ENCODE data around the gene ARHGAP4. TPM values are rescaled to one million over a fixed set of nuclear protein-coding genes. Genes with fewer than 3 reads are reported as not detected.

The ARHGAP4 gene
- total RNA-seq, 4 donors from 2014 or later = 23.6 to 211 (median 57.6) TPM

DNA sequence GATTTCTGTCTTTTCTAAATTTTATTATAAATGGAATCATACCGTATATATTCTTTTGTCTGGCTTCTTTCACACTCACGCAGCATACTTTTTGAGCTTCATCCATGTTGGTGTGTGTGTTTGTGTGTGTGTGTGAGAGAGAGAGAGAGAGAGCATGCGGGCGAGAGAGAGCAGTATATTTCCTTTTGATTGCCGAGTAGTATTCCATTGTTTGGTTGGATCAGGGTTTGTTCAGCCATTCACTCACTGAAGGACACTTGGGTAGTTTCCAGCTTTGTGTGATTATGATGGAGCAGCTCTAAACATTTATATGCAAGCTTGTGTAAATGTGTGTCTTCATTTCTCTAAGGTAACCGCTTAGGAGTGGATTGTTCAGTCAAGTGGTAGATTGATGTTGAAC, 36.9 kb downstream of the ARHGAP4 start:
- H3K27me3 ChIP-seq = no peaks in the 10 kb centered on the region

DNA sequence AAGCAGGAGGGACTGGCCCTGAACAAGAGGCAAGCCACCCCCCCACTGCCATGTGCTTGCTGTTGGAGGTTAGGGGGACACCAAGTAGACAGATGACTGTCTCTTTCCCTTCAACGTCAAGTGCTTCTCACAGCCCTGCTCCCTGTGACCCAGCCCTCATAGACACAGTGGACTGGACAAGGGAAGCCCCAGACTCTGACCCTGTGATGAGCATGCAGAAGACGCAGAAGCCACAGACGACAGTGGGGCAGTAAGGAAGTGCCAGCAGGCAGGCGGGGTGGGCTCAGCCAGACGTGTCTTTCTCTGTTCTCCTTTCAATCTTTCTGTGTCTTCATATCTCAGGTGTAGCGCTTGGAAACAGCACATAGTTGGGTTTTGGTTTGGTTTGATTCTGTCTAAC, 37.7 kb downstream of the ARHGAP4 start:
- Histone ChIP-seq H3K4me3 (no peak overlapping the region), H3K27ac (no peak overlapping the region), H3K36me3 (no peaks in the 10 kb centered on the region), H3K4me1 (peaks cover 0 to 6% (median 0%) of the 10 kb centered on the region in 4 donors), H3K9me3 (peaks cover 0 to 3% (median 0%) of the 10 kb centered on the region in 4 donors), H3K27me3 (no peaks in the 10 kb centered on the region)
- DNase-seq = peak in 1 of 3 donors; percentile 41
- TF ChIP-seq, protein P1, sequence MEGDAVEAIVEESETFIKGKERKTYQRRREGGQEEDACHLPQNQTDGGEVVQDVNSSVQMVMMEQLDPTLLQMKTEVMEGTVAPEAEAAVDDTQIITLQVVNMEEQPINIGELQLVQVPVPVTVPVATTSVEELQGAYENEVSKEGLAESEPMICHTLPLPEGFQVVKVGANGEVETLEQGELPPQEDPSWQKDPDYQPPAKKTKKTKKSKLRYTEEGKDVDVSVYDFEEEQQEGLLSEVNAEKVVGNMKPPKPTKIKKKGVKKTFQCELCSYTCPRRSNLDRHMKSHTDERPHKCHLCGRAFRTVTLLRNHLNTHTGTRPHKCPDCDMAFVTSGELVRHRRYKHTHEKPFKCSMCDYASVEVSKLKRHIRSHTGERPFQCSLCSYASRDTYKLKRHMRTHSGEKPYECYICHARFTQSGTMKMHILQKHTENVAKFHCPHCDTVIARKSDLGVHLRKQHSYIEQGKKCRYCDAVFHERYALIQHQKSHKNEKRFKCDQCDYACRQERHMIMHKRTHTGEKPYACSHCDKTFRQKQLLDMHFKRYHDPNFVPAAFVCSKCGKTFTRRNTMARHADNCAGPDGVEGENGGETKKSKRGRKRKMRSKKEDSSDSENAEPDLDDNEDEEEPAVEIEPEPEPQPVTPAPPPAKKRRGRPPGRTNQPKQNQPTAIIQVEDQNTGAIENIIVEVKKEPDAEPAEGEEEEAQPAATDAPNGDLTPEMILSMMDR (IDR thresholded peaks at IDR 0.05) = no peak
- no peak for TF ChIP-seq POLR2A (IDR thresholded peaks at IDR 0.05)

More for the DNA sequence above, 36.9 kb downstream of the ARHGAP4 start:
- H3K27ac ChIP-seq = no peak overlapping the region
- TF ChIP-seq POLR2A (IDR thresholded peaks at IDR 0.05) = no peak
- TF ChIP-seq, protein P1 (IDR thresholded peaks at IDR 0.05) = no peak
- peaks cover 0 to 6% (median 0%) of the 10 kb centered on the region in 4 donors for H3K4me1 ChIP-seq
- no peak overlapping the region for H3K4me3 ChIP-seq
- no peak for DNase-seq
- peaks cover 0 to 3% (median 0%) of the 10 kb centered on the region in 4 donors for H3K9me3 ChIP-seq
- no peaks in the 10 kb centered on the region for H3K36me3 ChIP-seq

DNA sequence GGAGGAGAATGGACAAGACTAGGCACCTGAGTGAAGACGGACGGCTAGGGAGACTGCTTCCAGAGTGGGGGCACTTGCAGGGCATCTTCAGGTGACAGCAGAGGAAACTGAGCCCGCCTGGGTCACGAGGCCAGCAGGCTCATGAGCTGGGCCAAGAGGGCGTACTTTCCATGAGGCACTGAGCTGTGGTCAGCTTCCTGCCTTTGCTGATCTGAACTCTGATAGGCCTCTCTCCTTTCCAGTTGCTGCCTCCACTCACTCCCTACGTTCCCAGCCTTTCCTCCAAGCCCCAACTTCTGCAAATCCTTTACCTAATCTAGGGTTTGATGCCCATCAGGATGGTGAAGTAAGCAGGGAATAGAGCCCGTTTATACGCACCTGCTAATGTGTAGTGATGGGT, 38.7 kb downstream of the ARHGAP4 start:
- no peaks in the 10 kb centered on the region for H3K27me3 ChIP-seq
- H3K9me3 ChIP-seq = peaks cover 0 to 3% (median 0%) of the 10 kb centered on the region in 4 donors
- H3K4me3 ChIP-seq = no peak overlapping the region
- DNase-seq = no peak
- H3K4me1 ChIP-seq = peaks cover 0 to 6% (median 0%) of the 10 kb centered on the region in 4 donors
- H3K36me3 ChIP-seq = no peaks in the 10 kb centered on the region
- no peak overlapping the region for H3K27ac ChIP-seq
- TF ChIP-seq, protein P1 (IDR thresholded peaks at IDR 0.05) = no peak
- no peak for TF ChIP-seq POLR2A (IDR thresholded peaks at IDR 0.05)

DNA sequence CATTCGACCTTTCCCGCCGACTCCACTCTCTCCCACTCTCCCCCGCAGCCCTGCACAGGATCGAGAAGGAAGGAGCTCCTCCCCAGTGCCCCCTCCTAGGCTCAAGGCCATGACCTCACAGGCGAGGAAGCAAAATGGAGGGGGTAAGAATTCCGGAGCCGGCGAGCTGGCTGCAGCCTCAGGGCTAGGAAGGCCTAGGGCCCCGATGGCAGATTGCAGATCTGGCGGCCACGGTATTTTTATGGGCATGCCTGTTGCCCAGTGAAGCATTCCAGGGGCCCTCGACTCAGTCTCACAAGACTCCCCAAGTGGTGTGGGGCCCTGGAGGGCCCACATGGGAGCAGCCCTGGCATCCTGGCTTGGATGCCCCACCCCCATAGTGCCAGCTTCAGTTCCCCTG, 39.1 kb downstream of the ARHGAP4 start:
- Histone ChIP-seq H3K9me3 (peaks cover 0 to 3% (median 0%) of the 10 kb centered on the region in 4 donors), H3K27me3 (no peaks in the 10 kb centered on the region), H3K4me3 (no peak overlapping the region), H3K36me3 (no peaks in the 10 kb centered on the region), H3K4me1 (peaks cover 0 to 6% (median 0%) of the 10 kb centered on the region in 4 donors), H3K27ac (no peak overlapping the region)
- no peak for DNase-seq
- TF ChIP-seq, protein P1 (IDR thresholded peaks at IDR 0.05) = no peak
- TF ChIP-seq POLR2A (IDR thresholded peaks at IDR 0.05) = no peak

DNA sequence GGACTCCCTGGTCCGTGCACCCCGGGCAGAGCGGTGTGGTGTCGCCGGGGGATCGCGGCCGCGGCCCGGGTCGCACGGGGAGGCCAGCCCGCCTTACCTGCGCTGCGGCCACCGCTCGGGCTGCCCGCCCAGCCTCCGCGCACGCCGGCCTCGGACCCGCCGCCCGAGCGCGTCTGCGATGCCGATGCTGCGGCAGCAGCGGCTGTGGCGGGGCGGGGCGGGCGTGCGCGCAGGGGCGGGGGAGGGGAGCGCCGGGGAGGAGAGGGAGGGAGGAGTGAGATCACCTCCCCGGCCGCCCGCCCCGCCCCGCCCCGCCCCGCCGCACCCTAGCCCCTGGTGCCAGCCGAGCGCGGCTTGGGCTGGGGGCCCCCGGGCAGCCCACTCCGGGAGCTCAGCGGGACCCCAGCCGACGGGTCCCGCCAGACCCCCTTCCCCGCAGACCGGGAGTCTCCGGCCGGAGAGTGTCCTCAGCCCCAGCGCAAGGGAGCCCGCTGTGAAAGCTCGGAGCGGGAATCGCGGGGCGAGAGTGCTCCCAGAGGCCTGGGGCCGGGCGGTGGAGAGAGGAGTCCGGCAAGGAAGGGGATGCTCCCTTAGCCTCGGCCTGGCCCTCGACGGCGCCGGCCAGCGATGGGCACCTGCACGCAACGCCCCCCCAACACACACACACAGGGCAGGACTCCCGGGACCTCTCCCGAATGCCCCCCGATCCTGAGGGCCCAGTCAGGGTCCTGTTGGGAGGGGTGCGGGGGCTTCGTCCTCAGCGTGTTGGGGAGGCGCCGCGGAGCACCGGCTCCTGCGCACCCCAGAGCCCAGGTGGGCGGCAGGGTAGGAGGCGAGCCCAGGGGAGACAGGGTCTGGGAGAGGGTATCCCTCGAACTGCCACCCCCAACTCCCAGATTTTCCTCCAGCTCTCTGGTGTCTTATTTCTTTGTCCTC, 39.8 kb downstream of the ARHGAP4 start, which contains the start of gene L1CAM:
Gene L1CAM, minus strand, starts transcription at position 206 of the 936 bp plus-strand sequence. CDS start 10,337 bp downstream, outside the sequence.
- Histone ChIP-seq H3K36me3 (no peaks in the 10 kb centered on the region), H3K27me3 (no peaks in the 10 kb centered on the region), H3K4me1 (peaks cover 0 to 6% (median 0%) of the 10 kb centered on the region in 4 donors), H3K27ac (no peak within 1 kb of the TSS), H3K9me3 (peaks cover 0 to 3% (median 0%) of the 10 kb centered on the region in 4 donors), H3K4me3 (peak within 1 kb of the TSS in 2 of 4 donors; percentile 28 to 32)
- DNase-seq = no peak
- TF ChIP-seq, protein P1 (IDR thresholded peaks at IDR 0.05) = no peak
- no peak for TF ChIP-seq POLR2A (IDR thresholded peaks at IDR 0.05)

Data from Peyer's patch (tissue), 4 donors.